Measurements from ENCODE around the gene EPHB2. TPM values are rescaled to one million over a fixed set of nuclear protein-coding genes. Genes with fewer than 3 reads are reported as not detected.

Gene EPHB2
- total RNA-seq, 1 donor from 2014 or later: 130 TPM

DNA sequence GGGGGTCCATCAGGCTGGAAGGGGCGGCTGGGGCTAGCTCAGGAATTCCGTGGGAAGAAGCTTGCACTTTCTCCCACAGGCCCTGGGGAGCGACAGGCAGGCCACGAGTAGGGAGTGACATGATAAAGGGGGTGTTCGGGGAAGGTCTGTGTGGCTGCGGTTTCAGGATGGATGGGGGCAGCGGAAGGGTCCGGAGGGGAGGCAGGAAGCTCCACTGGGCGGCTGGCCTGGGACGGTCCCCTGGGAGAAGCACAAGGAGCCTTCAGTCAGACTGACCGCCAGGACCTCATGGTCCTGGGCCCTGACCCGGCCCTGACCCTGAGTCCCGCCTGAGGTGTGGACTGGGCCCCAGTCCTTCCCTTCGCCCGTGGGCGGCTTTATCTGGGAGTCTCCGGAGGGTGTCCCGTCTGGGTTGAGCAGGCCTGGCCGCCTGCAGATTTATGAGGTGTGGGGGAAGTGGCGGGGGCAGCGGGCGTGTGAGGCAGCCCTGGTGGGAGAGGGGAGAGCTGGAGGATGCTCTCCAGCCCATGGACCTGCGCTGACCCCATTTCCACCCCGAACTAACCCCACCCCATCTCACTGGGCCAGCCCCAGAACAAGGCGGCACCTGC, 45.6 kb downstream of the EPHB2 start:
- Mint-ChIP-seq H3K27ac (peak overlapping the region; percentile 90), H3K36me3 (no peaks in the 10 kb centered on the region), H3K4me3 (no peak overlapping the region), H3K9me3 (no peaks in the 10 kb centered on the region), H3K4me1 (peaks cover 49% of the 10 kb centered on the region), H3K27me3 (ENCODE audit: low read depth) (no peaks in the 10 kb centered on the region)
- DNase-seq (ENCODE audit: low spot score in 2 of 2, unreplicated experiment in 2 of 2): peak in 1 of 2 experiments; percentile 53
- TF ChIP-seq CTCF (IDR thresholded peaks at IDR 0.05; ENCODE audit: unreplicated experiment): no peak

DNA sequence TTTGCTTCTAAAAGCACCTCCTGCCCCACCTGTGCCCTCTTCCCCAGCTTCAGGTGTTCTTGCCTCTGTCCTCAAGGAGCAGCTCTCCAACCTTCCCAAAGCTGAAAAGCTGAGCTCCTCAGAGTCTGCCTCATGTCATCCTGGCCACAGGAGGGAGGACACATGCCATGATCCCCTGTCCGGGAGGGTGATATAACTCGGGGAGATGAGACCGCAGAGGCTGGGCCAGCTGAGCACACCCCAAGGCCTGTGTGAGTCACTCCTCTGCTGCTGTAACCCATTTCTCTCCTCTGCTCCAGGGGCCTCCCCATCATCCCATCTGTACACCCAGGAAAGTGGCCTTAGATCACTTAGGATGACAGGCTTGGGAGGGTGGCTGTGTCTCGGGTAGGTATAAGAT, 49.8 kb downstream of the EPHB2 start:
- Mint-ChIP-seq H3K4me3 (no peak overlapping the region), H3K36me3 (no peaks in the 10 kb centered on the region), H3K4me1 (peaks cover 24% of the 10 kb centered on the region), H3K27ac (peak overlapping the region; percentile 50), H3K9me3 (no peaks in the 10 kb centered on the region), H3K27me3 (ENCODE audit: low read depth) (no peaks in the 10 kb centered on the region)
- TF ChIP-seq CTCF (IDR thresholded peaks at IDR 0.05; ENCODE audit: unreplicated experiment): no peak
- no peak for DNase-seq (ENCODE audit: low spot score in 2 of 2, unreplicated experiment in 2 of 2)

DNA sequence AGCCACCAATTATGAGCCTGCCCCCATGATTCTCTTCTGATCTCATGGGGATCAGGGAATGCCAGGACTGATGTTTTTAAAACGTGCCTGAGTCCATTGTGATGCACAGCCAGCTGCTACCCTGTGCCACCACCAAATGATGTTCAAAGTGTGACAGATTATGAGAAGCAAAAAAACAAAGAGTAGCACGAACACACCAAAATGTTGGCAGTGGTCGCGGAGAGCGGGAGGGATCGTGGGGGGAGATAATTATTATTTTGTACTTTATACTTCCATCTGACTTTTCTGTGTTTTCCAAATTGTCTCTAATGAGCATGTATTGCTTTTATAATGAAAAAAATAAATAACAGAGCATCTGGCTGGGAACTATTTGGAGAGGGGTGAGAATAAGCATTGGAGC, 50.5 kb downstream of the EPHB2 start:
- no peak for DNase-seq (ENCODE audit: low spot score in 2 of 2, unreplicated experiment in 2 of 2)
- Mint-ChIP-seq H3K9me3 (no peaks in the 10 kb centered on the region), H3K4me3 (no peak overlapping the region), H3K4me1 (peaks cover 18% of the 10 kb centered on the region), H3K27me3 (ENCODE audit: low read depth) (no peaks in the 10 kb centered on the region), H3K27ac (peak overlapping the region; percentile 56), H3K36me3 (no peaks in the 10 kb centered on the region)
- no peak for TF ChIP-seq CTCF (IDR thresholded peaks at IDR 0.05; ENCODE audit: unreplicated experiment)

- Mint-ChIP-seq H3K27ac (no peak overlapping the region), H3K4me1 (peaks cover 10% of the 10 kb centered on the region), H3K9me3 (no peaks in the 10 kb centered on the region), H3K4me3 (no peak overlapping the region), H3K27me3 (ENCODE audit: low read depth) (no peaks in the 10 kb centered on the region), H3K36me3 (no peaks in the 10 kb centered on the region)
- TF ChIP-seq CTCF (IDR thresholded peaks at IDR 0.05; ENCODE audit: unreplicated experiment): no peak
- DNase-seq (ENCODE audit: low spot score in 2 of 2, unreplicated experiment in 2 of 2): no peak
Observed at GRCh38 chr1:22761821-22762220, 51.2 kb downstream of the EPHB2 start.

GRCh38 chr1:22763487-22764200, 53.0 kb downstream of the EPHB2 start:
- no peak for TF ChIP-seq CTCF (IDR thresholded peaks at IDR 0.05; ENCODE audit: unreplicated experiment)
- Mint-ChIP-seq H3K4me3 (no peak overlapping the region), H3K27me3 (ENCODE audit: low read depth) (no peaks in the 10 kb centered on the region), H3K27ac (no peak overlapping the region), H3K4me1 (peaks cover 5% of the 10 kb centered on the region), H3K36me3 (no peaks in the 10 kb centered on the region), H3K9me3 (no peaks in the 10 kb centered on the region)
- DNase-seq (ENCODE audit: low spot score in 2 of 2, unreplicated experiment in 2 of 2): no peak
